ENCODE results near the gene TSPO.

Gene TSPO

GRCh38 chr22:43147821-43148220, 3.5 kb upstream of the TSPO start:
- Histone ChIP-seq H3K9me3 (no peaks in the 10 kb centered on the region), H3K27me3 (no peaks in the 10 kb centered on the region), H3K36me3 (no peaks in the 10 kb centered on the region), H3K4me1 (ENCODE audit: control insufficient read depth in 1 of 2, insufficient read depth in 1 of 2, low read depth in 1 of 2, low read length in 1 of 2) (peaks cover 82 to 90% of the 10 kb centered on the region in 2 experiments), H3K27ac (peak overlapping the region; percentile 91), H3K4me3 (ENCODE audit: low read depth in 1 of 2, low read length in 1 of 2) (peak overlapping the region; percentile 50 to 53)
- no peak for TF ChIP-seq CTCF (IDR thresholded peaks at IDR 0.05)

DNA sequence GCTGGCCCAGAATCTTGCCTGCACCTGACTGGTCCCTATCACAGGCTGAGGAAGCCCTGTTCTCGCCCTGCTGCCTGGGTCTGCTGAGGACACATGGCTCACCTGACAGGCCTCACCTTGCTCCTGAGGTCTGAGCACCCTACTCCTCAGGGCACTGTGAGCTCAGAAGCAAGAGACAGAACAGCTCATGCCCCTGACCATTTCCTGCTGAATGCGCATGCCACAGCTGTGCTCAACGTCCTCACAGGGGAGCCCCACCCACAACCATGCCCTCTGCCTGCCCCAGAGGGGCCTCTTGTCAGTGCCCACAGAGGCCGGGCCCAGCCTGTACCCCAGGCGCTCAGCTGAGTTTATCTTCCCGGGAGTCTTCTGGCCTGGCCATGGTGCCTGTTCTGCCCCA, 2.8 kb upstream of the TSPO start:
- H3K4me3 ChIP-seq (ENCODE audit: low read depth in 1 of 2, low read length in 1 of 2): peak overlapping the region; percentile 22 to 50
- H3K27ac ChIP-seq: peak overlapping the region; percentile 91
- no peaks in the 10 kb centered on the region for H3K9me3 ChIP-seq
- H3K36me3 ChIP-seq: no peaks in the 10 kb centered on the region
- TF ChIP-seq CTCF (IDR thresholded peaks at IDR 0.05): no peak
- peaks cover 75 to 92% of the 10 kb centered on the region in 2 experiments for H3K4me1 ChIP-seq (ENCODE audit: control insufficient read depth in 1 of 2, insufficient read depth in 1 of 2, low read depth in 1 of 2, low read length in 1 of 2)
- no peaks in the 10 kb centered on the region for H3K27me3 ChIP-seq

DNA sequence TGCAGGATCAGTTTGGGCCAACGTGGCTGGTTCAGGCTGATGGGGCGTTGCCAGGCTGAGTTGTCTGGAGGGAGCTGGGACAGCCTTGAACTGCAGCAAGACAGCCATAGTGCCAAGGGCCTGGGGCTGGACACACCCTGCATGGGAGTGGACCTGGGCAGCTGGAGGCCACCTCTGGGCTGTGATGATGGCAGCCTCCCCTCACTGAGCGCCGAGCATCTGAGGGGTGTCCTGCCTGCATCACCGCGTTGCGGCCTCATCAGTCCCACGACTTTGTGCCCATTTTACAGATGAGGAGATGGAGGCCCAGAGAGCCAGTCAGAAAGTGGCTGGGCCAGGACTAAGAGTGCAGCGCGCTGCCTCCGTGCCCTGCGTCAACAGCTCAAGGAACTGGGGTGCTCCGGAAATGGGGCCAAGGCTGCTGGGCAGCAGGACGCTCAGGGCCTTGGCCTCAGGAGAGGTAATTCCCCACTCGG, 590 bp upstream of the TSPO start:
- TF ChIP-seq CTCF (IDR thresholded peaks at IDR 0.05): no peak
- Histone ChIP-seq H3K36me3 (peaks cover 2% of the 10 kb centered on the region), H3K9me3 (no peaks in the 10 kb centered on the region), H3K27ac (peak overlapping the region; percentile 93), H3K27me3 (no peaks in the 10 kb centered on the region), H3K4me3 (ENCODE audit: low read depth in 1 of 2, low read length in 1 of 2) (peak overlapping the region; percentile 95 to 98), H3K4me1 (ENCODE audit: control insufficient read depth in 1 of 2, insufficient read depth in 1 of 2, low read depth in 1 of 2, low read length in 1 of 2) (peaks cover 79 to 91% of the 10 kb centered on the region in 2 experiments)

- Histone ChIP-seq H3K27ac (peak overlapping the region; percentile 93), H3K9me3 (no peaks in the 10 kb centered on the region), H3K27me3 (no peaks in the 10 kb centered on the region), H3K36me3 (peaks cover 14% of the 10 kb centered on the region), H3K4me1 (ENCODE audit: control insufficient read depth in 1 of 2, insufficient read depth in 1 of 2, low read depth in 1 of 2, low read length in 1 of 2) (peaks cover 80 to 91% of the 10 kb centered on the region in 2 experiments), H3K4me3 (ENCODE audit: low read depth in 1 of 2, low read length in 1 of 2) (peak overlapping the region; percentile 95 to 98)
- no peak for TF ChIP-seq CTCF (IDR thresholded peaks at IDR 0.05)
Observed at GRCh38 chr22:43152003-43152356, 621 bp downstream of the TSPO start.

DNA sequence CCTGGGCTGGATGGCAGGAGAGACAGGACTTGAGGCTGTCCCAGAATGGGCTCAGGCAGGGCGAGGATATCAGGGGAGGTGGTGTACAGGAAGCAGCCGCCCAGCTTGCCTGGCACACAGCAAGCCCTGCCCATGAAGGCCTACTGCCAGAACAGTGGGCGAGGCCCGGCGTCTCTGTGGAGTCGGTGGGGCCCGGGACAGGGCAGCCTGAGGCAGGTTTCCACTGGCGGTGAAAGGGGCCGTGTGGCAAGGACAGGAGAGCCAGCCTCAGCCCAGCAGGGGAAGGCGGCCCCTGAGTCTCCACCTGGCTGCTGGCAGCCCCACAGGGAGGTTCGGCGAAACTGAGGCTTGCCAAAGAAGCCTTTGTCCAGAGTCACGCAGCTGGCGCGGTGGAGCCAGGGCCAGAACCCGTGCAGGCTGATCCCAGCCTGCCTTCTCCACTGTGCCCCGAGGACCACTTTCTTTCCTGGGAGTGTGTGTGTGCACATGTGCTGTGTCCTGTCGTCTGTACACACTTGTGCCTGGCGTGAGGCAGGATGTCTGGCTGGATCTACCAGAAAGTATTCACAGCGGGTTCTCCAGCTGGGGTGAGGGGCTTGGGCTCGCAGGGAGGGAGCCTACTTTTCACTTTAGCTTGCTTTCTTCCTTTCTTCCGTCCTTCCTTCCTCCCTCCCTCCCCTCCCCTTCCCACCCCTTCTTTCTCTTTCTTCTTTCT, 1.2 kb downstream of the TSPO start:
- Histone ChIP-seq H3K36me3 (peaks cover 14% of the 10 kb centered on the region), H3K27ac (peak overlapping the region; percentile 93), H3K4me1 (ENCODE audit: control insufficient read depth in 1 of 2, insufficient read depth in 1 of 2, low read depth in 1 of 2, low read length in 1 of 2) (peaks cover 82 to 90% of the 10 kb centered on the region in 2 experiments), H3K27me3 (no peaks in the 10 kb centered on the region), H3K4me3 (ENCODE audit: low read depth in 1 of 2, low read length in 1 of 2) (peak overlapping the region; percentile 95 to 98), H3K9me3 (no peaks in the 10 kb centered on the region)
- no peak for TF ChIP-seq CTCF (IDR thresholded peaks at IDR 0.05)

All from neutrophil (primary cell).